ENCODE results near the gene CDRT15. TPM values are rescaled to one million over a fixed set of nuclear protein-coding genes. Genes with fewer than 3 reads are reported as not detected.
"Not testable (repeated sequence)": the region's sequence is repeated elsewhere in the genome, so short reads cannot be mapped to it uniquely, and the experiment has no call there.

The CDRT15 gene
- total RNA-seq, 2 donors from 2014 or later: not detected

GRCh38 chr17:14197057-14197456 is 39.6 kb downstream of the CDRT15 start:
- TF ChIP-seq POLR2A (IDR thresholded peaks at IDR 0.05) (no peak), CTCF (IDR thresholded peaks at IDR 0.05) (no peak), POLR2AphosphoS5 (IDR thresholded peaks at IDR 0.05) (no peak)
- intact Hi-C loops (cut with DNase I): no loop called here
- Histone ChIP-seq H3K4me1 (replicated peaks) (no peaks in the 10 kb centered on the region), H3K9me3 (no peaks in the 10 kb centered on the region), H3K4me3 (no peak overlapping the region), H3K27ac (no peak overlapping the region), H3K36me3 (no peaks in the 10 kb centered on the region), H3K27me3 (replicated peaks; ENCODE audit: insufficient read depth) (no peaks in the 10 kb centered on the region)
- DNase-seq (ENCODE audit: low spot score): no peak
- 95% methylated on average over 2 of the region's 2 CpGs for WGBS

GRCh38 chr17:14196377-14196997 is 40.2 kb downstream of the CDRT15 start:
- Histone ChIP-seq H3K27ac (no peak overlapping the region), H3K9me3 (no peaks in the 10 kb centered on the region), H3K4me3 (no peak overlapping the region), H3K36me3 (no peaks in the 10 kb centered on the region), H3K4me1 (replicated peaks) (no peaks in the 10 kb centered on the region), H3K27me3 (replicated peaks; ENCODE audit: insufficient read depth) (no peaks in the 10 kb centered on the region)
- over 99% methylated on average over 4 of the region's 4 CpGs for WGBS
- intact Hi-C loops (cut with DNase I): no loop called here
- DNase-seq (ENCODE audit: low spot score): no peak
- TF ChIP-seq POLR2A (IDR thresholded peaks at IDR 0.05) (no peak), CTCF (IDR thresholded peaks at IDR 0.05) (no peak), POLR2AphosphoS5 (IDR thresholded peaks at IDR 0.05) (no peak)

- intact Hi-C loops (cut with DNase I); H3K36me3 ChIP-seq; H3K27ac ChIP-seq; H3K4me1 ChIP-seq (replicated peaks); H3K9me3 ChIP-seq; H3K27me3 ChIP-seq (replicated peaks; ENCODE audit: insufficient read depth); H3K4me3 ChIP-seq; DNase-seq (ENCODE audit: low spot score): not testable (repeated sequence)
- 84% methylated on average over 13 of the region's 13 CpGs for WGBS
Measured at GRCh38 chr17:14192636-14193344, 43.9 kb downstream of the CDRT15 start.

- H3K4me3 ChIP-seq; H3K9me3 ChIP-seq; H3K27ac ChIP-seq; intact Hi-C loops (cut with DNase I); H3K27me3 ChIP-seq (replicated peaks; ENCODE audit: insufficient read depth); DNase-seq (ENCODE audit: low spot score); H3K4me1 ChIP-seq (replicated peaks); H3K36me3 ChIP-seq: not testable (repeated sequence)
- WGBS: 95% methylated on average over 10 of the region's 11 CpGs
Measured at GRCh38 chr17:14192039-14192438, 44.6 kb downstream of the CDRT15 start.

- H3K4me3 ChIP-seq; DNase-seq (ENCODE audit: low spot score); intact Hi-C loops (cut with DNase I); H3K4me1 ChIP-seq (replicated peaks); H3K27me3 ChIP-seq (replicated peaks; ENCODE audit: insufficient read depth); H3K27ac ChIP-seq; H3K36me3 ChIP-seq; H3K9me3 ChIP-seq: not testable (repeated sequence)
Measured at GRCh38 chr17:14191469-14191868, 45.2 kb downstream of the CDRT15 start.

GRCh38 chr17:14190774-14191173 is 45.9 kb downstream of the CDRT15 start:
- DNase-seq (ENCODE audit: low spot score); H3K27ac ChIP-seq; intact Hi-C loops (cut with DNase I); H3K4me3 ChIP-seq; H3K27me3 ChIP-seq (replicated peaks; ENCODE audit: insufficient read depth); H3K4me1 ChIP-seq (replicated peaks); H3K36me3 ChIP-seq; H3K9me3 ChIP-seq: not testable (repeated sequence)
- WGBS: no CpG with 5 or more reads among the region's 1 CpG

GRCh38 chr17:14186443-14186842 is 50.2 kb downstream of the CDRT15 start:
- DNase-seq (ENCODE audit: low spot score); H3K27me3 ChIP-seq (replicated peaks; ENCODE audit: insufficient read depth); H3K4me1 ChIP-seq (replicated peaks); intact Hi-C loops (cut with DNase I); H3K36me3 ChIP-seq; H3K4me3 ChIP-seq; H3K27ac ChIP-seq; H3K9me3 ChIP-seq: not testable (repeated sequence)
- 93% methylated on average over 1 of the region's 4 CpGs for WGBS

Other genes with a start within 250 kb of the CDRT15 start
- 10 to 100 TPM; 16.5 to 35.1 TPM for gene COX10, start 167.4 kb downstream of the CDRT15 start, total RNA-seq
- 1 to 10 TPM; 2.8 to 4.1 TPM for gene HS3ST3B1, start 64.2 kb upstream of the CDRT15 start, total RNA-seq